ENCODE results near the gene COLEC12.

The COLEC12 gene

GRCh38 chr18:362311-363290 lies 137.9 kb downstream of the COLEC12 start:
- no peaks in the 10 kb centered on the region for H3K9me3 Mint-ChIP-seq
- no peak for DNase-seq (ENCODE audit: low spot score)
- H3K27ac Mint-ChIP-seq: no peak overlapping the region
- H3K4me1 Mint-ChIP-seq (ENCODE audit: low read depth): no peaks in the 10 kb centered on the region
- no peak overlapping the region for H3K4me3 Mint-ChIP-seq
- H3K36me3 Mint-ChIP-seq (ENCODE audit: low read depth): no peaks in the 10 kb centered on the region
- no peaks in the 10 kb centered on the region for H3K27me3 Mint-ChIP-seq (ENCODE audit: low read depth)

DNA sequence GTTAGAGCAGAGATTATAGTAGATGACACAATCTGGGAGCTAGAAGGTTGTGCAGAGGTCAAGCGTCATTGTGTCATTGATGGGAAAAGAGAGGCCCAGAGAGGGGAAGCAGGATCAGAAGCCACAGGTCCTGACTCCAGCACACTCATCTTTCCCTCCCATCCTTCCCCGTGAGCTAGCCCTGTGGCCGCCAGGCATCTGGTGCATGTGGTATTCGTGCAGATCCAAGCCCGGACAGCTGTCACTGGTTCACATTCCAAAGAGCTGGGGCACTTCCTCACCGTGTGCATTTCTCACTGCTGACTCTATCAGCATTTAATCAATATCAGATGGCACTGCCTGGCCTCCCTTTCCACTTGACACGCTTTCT lies 138.6 kb downstream of the COLEC12 start:
- Mint-ChIP-seq H3K9me3 (no peaks in the 10 kb centered on the region), H3K4me1 (ENCODE audit: low read depth) (no peaks in the 10 kb centered on the region), H3K4me3 (no peak overlapping the region), H3K36me3 (ENCODE audit: low read depth) (no peaks in the 10 kb centered on the region), H3K27ac (no peak overlapping the region), H3K27me3 (ENCODE audit: low read depth) (no peaks in the 10 kb centered on the region)
- no peak for DNase-seq (ENCODE audit: low spot score)

DNA sequence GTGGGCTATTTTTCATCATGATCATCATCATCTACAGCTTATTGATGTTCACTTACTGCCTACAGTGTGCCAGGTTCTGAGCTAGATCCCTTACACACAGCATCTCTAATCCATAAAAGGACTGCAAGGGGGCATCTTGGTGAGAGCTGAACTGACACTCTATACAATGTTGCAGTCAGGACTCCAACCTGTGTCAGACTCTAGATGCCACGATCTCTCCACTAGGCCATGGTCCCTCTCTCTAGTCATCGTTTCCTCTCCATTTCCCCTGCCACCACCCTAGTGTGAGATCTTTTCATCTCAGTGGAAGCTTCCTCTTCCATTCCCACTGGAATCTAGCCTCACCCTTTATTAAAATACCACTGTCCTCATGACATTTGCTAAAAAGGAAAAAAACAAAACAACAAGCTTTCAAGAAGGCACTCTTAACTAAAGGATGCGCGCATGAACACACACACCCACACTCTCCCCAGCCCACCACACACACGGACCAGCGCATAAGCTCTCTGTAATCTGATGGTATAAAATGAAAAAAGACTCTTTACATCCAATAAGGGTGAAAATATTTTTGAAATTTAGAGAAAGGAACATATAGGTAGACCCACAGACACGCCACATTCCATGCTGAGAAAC lies 139.3 kb downstream of the COLEC12 start:
- no peak overlapping the region for H3K27ac Mint-ChIP-seq
- H3K4me3 Mint-ChIP-seq: no peak overlapping the region

DNA sequence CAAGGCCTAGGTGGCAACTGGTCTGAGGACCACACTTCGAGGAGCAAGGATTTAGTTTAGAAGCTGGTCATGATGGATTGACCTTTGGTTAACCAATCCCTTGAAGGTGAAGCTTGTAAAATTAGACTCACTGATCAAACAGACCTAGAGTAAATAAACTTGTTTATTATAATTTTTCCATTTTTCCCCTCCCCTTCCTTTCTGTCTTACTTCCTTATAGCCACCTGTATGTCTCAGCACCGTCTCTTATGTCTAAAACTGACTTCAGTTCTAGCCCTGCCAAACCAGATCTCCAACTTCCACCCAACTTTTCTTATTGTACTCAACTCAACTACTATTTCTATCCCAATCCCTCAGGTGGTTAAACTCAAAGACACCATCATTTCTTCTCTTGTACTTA lies 139.8 kb downstream of the COLEC12 start:
- H3K4me3 Mint-ChIP-seq: no peak overlapping the region
- peaks cover 3% of the 10 kb centered on the region for H3K27me3 Mint-ChIP-seq (ENCODE audit: low read depth)
- no peaks in the 10 kb centered on the region for H3K9me3 Mint-ChIP-seq
- DNase-seq (ENCODE audit: low spot score): no peak
- no peak overlapping the region for H3K27ac Mint-ChIP-seq
- H3K36me3 Mint-ChIP-seq (ENCODE audit: low read depth): no peaks in the 10 kb centered on the region
- H3K4me1 Mint-ChIP-seq (ENCODE audit: low read depth): no peaks in the 10 kb centered on the region

More for the DNA sequence above, 139.3 kb downstream of the COLEC12 start:
- no peak for DNase-seq (ENCODE audit: low spot score)
- no peaks in the 10 kb centered on the region for H3K9me3 Mint-ChIP-seq
- no peaks in the 10 kb centered on the region for H3K4me1 Mint-ChIP-seq (ENCODE audit: low read depth)
- H3K27me3 Mint-ChIP-seq (ENCODE audit: low read depth): no peaks in the 10 kb centered on the region
- no peaks in the 10 kb centered on the region for H3K36me3 Mint-ChIP-seq (ENCODE audit: low read depth)

- H3K27ac Mint-ChIP-seq: no peak overlapping the region
- no peaks in the 10 kb centered on the region for H3K9me3 Mint-ChIP-seq
- H3K36me3 Mint-ChIP-seq (ENCODE audit: low read depth): no peaks in the 10 kb centered on the region
- DNase-seq (ENCODE audit: low spot score): no peak
- H3K4me1 Mint-ChIP-seq (ENCODE audit: low read depth): no peaks in the 10 kb centered on the region
- no peak overlapping the region for H3K4me3 Mint-ChIP-seq
- H3K27me3 Mint-ChIP-seq (ENCODE audit: low read depth): peaks cover 3% of the 10 kb centered on the region
Measured at GRCh38 chr18:356778-357177, 143.7 kb downstream of the COLEC12 start.

- peaks cover 3% of the 10 kb centered on the region for H3K27me3 Mint-ChIP-seq (ENCODE audit: low read depth)
- no peak for DNase-seq (ENCODE audit: low spot score)
- H3K27ac Mint-ChIP-seq: no peak overlapping the region
Measured at GRCh38 chr18:355678-356077, 144.8 kb downstream of the COLEC12 start.

GRCh38 chr18:354471-354870 lies 146.0 kb downstream of the COLEC12 start:
- no peak for DNase-seq (ENCODE audit: low spot score)
- peaks cover 3% of the 10 kb centered on the region for H3K27me3 Mint-ChIP-seq (ENCODE audit: low read depth)
- H3K36me3 Mint-ChIP-seq (ENCODE audit: low read depth): no peaks in the 10 kb centered on the region
- H3K27ac Mint-ChIP-seq: no peak overlapping the region
- H3K9me3 Mint-ChIP-seq: no peaks in the 10 kb centered on the region
- H3K4me1 Mint-ChIP-seq (ENCODE audit: low read depth): no peaks in the 10 kb centered on the region
- H3K4me3 Mint-ChIP-seq: no peak overlapping the region

More at GRCh38 chr18:355678-356077, 144.8 kb downstream of the COLEC12 start:
- Mint-ChIP-seq H3K9me3 (no peaks in the 10 kb centered on the region), H3K4me1 (ENCODE audit: low read depth) (no peaks in the 10 kb centered on the region), H3K36me3 (ENCODE audit: low read depth) (no peaks in the 10 kb centered on the region), H3K4me3 (no peak overlapping the region)

DNA sequence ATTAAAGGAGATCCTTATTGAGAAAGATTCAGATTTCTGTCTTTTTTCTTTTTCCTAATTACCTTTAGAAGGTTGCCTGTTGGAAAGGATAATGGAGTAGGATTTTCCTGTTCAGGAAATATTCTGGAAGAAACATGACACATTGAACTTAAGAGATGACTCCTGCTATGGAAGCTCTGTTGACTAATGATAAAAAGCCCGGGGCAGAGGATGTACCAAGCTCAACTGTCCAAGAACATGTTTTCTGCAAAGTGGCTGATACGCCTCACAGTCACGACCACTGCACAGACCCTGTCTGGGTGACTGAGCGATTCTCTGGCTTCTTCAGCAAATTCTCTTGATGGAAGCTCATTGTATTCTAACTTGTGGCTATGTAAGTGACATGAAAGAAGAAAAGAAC lies 146.5 kb downstream of the COLEC12 start:
- H3K27me3 Mint-ChIP-seq (ENCODE audit: low read depth): peaks cover 3% of the 10 kb centered on the region
- no peak overlapping the region for H3K27ac Mint-ChIP-seq
- H3K9me3 Mint-ChIP-seq: no peaks in the 10 kb centered on the region
- no peak overlapping the region for H3K4me3 Mint-ChIP-seq
- no peaks in the 10 kb centered on the region for H3K36me3 Mint-ChIP-seq (ENCODE audit: low read depth)
- no peaks in the 10 kb centered on the region for H3K4me1 Mint-ChIP-seq (ENCODE audit: low read depth)
- no peak for DNase-seq (ENCODE audit: low spot score)

- Mint-ChIP-seq H3K4me3 (no peak overlapping the region), H3K4me1 (ENCODE audit: low read depth) (no peaks in the 10 kb centered on the region), H3K36me3 (ENCODE audit: low read depth) (no peaks in the 10 kb centered on the region), H3K27ac (no peak overlapping the region), H3K9me3 (no peaks in the 10 kb centered on the region), H3K27me3 (ENCODE audit: low read depth) (peaks cover 3% of the 10 kb centered on the region)
- no peak for DNase-seq (ENCODE audit: low spot score)
Measured at GRCh38 chr18:352438-352837, 148.1 kb downstream of the COLEC12 start.

- Mint-ChIP-seq H3K27me3 (ENCODE audit: low read depth) (peaks cover 3% of the 10 kb centered on the region), H3K27ac (no peak overlapping the region), H3K36me3 (ENCODE audit: low read depth) (no peaks in the 10 kb centered on the region), H3K4me3 (no peak overlapping the region), H3K9me3 (no peaks in the 10 kb centered on the region), H3K4me1 (ENCODE audit: low read depth) (no peaks in the 10 kb centered on the region)
- DNase-seq (ENCODE audit: low spot score): no peak
Measured at GRCh38 chr18:350953-351572, 149.4 kb downstream of the COLEC12 start.

- Mint-ChIP-seq H3K4me1 (ENCODE audit: low read depth) (no peaks in the 10 kb centered on the region), H3K27ac (no peak overlapping the region), H3K27me3 (ENCODE audit: low read depth) (no peaks in the 10 kb centered on the region), H3K9me3 (no peaks in the 10 kb centered on the region), H3K4me3 (no peak overlapping the region), H3K36me3 (ENCODE audit: low read depth) (no peaks in the 10 kb centered on the region)
- no peak for DNase-seq (ENCODE audit: low spot score)
Measured at GRCh38 chr18:346600-346999, 153.9 kb downstream of the COLEC12 start.

DNA sequence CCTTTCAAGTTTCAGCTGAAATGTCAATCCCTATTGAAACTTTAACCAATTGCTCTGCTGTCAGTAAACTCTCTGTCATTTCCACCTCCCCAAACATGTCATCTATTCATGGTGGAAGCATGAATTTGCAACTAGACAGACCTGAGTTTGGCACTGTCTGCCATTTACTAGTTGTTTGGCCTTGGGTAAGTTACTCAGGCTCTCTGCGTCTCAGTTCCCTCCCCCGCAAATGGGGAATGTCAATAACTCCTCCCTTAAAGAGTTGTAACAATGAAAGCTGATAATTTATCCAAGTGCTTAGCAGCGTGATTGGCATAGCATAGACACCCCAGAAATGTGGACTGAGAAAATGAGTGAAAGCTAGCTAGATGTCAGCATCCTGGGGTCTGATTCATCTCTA lies 159.4 kb downstream of the COLEC12 start:
- H3K9me3 Mint-ChIP-seq: no peaks in the 10 kb centered on the region
- no peak overlapping the region for H3K27ac Mint-ChIP-seq
- no peak for DNase-seq (ENCODE audit: low spot score)
- H3K27me3 Mint-ChIP-seq (ENCODE audit: low read depth): no peaks in the 10 kb centered on the region
- H3K4me1 Mint-ChIP-seq (ENCODE audit: low read depth): no peaks in the 10 kb centered on the region
- H3K4me3 Mint-ChIP-seq: no peak overlapping the region
- no peaks in the 10 kb centered on the region for H3K36me3 Mint-ChIP-seq (ENCODE audit: low read depth)

DNA sequence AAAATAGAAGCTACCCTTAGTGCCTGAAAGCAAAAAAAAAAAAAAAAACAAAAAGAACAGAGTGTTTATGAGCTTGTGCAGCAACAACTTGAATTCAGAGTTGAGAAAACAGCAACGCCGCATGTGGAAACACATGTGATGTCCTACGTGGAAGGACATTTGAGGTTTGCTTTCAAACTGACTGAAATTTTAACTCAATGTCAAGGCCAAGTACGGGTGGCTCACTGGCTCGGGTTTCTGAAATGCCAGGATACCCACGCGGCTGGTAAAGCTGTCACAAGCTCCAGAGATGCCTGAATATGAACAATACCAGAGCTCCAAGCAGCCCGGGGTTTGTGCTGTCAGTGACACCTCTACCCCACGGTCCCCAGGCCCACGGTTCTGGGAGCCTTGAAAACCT lies 160.5 kb downstream of the COLEC12 start:
- Mint-ChIP-seq H3K9me3 (no peaks in the 10 kb centered on the region), H3K27me3 (ENCODE audit: low read depth) (no peaks in the 10 kb centered on the region), H3K27ac (no peak overlapping the region), H3K36me3 (ENCODE audit: low read depth) (no peaks in the 10 kb centered on the region), H3K4me1 (ENCODE audit: low read depth) (no peaks in the 10 kb centered on the region), H3K4me3 (no peak overlapping the region)
- no peak for DNase-seq (ENCODE audit: low spot score)

DNA sequence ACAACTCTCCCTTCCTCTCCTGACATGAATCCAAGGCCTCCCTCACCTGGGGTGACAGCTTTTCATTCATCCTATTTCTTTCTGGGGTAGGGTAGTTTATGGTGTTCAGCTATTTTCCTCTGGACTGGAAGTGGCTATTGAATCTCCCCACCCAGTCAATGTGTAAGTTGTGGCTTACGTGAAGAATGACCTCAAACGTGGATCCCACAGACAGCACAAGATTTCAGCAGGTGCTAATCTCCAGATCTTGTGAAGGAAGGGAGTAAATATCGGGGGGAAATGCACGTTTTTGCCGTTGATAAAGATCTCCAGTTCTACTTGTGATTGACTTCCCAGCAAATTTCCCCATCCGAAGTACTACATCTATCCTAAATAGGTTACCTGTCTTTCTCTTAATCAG lies 161.3 kb downstream of the COLEC12 start:
- Mint-ChIP-seq H3K36me3 (ENCODE audit: low read depth) (no peaks in the 10 kb centered on the region), H3K27me3 (ENCODE audit: low read depth) (no peaks in the 10 kb centered on the region)

More for the DNA sequence above, 161.3 kb downstream of the COLEC12 start:
- Mint-ChIP-seq H3K4me3 (no peak overlapping the region), H3K9me3 (no peaks in the 10 kb centered on the region), H3K27ac (no peak overlapping the region), H3K4me1 (ENCODE audit: low read depth) (no peaks in the 10 kb centered on the region)
- DNase-seq (ENCODE audit: low spot score): no peak

Data from T-helper 2 cell treated with Interferon-gamma antibody and Interleukin-4, amounts not matched to agents 5 μg/mL and 100 μg/mL, for 36 hours (primary cell).